Measurements from ENCODE around the gene HELQ.
"Not testable (repeated sequence)": the region's sequence is repeated elsewhere in the genome, so short reads cannot be mapped to it uniquely, and the experiment has no call there.

Gene HELQ

GRCh38 chr4:83455281-83456183 is at the start of gene HELQ, which contains the start of gene MRPS18C:
HELQ (minus strand) TSS chr4:83455823; CDS start chr4:83455693, 130 bp downstream.
MRPS18C (plus strand) TSS chr4:83456058; CDS start chr4:83456078, 20 bp downstream.
- in situ Hi-C loops (cut with MboI; ENCODE audit: low sequenced_read_pairs): no loop called here

GRCh38 chr4:83504996-83505395 is 49.4 kb upstream of the HELQ start:
- in situ Hi-C loops (cut with MboI; ENCODE audit: low sequenced_read_pairs): no loop called here

- in situ Hi-C loops (cut with MboI; ENCODE audit: low sequenced_read_pairs): no loop called here
Observed at GRCh38 chr4:83504503-83504902, 48.9 kb upstream of the HELQ start.

- in situ Hi-C loops (cut with MboI; ENCODE audit: low sequenced_read_pairs): no loop called here
Observed at GRCh38 chr4:83503974-83504373, 48.4 kb upstream of the HELQ start.

GRCh38 chr4:83501671-83502070 is 46.0 kb upstream of the HELQ start:
- in situ Hi-C loops (cut with MboI; ENCODE audit: low sequenced_read_pairs): not testable (repeated sequence)

- in situ Hi-C loops (cut with MboI; ENCODE audit: low sequenced_read_pairs): no loop called here
Observed at GRCh38 chr4:83498187-83498586, 42.6 kb upstream of the HELQ start.

GRCh38 chr4:83496085-83496917 is 40.7 kb upstream of the HELQ start:
- in situ Hi-C loops (cut with MboI; ENCODE audit: low sequenced_read_pairs): not testable (repeated sequence)

- in situ Hi-C loops (cut with MboI; ENCODE audit: low sequenced_read_pairs): no loop called here
Observed at GRCh38 chr4:83490876-83491450, 35.3 kb upstream of the HELQ start.

- in situ Hi-C loops (cut with MboI; ENCODE audit: low sequenced_read_pairs): no loop called here
Observed at GRCh38 chr4:83489711-83490326, 34.2 kb upstream of the HELQ start.

GRCh38 chr4:83486457-83487129 is 31.0 kb upstream of the HELQ start:
- in situ Hi-C loops (cut with MboI; ENCODE audit: low sequenced_read_pairs): no loop called here

- in situ Hi-C loops (cut with MboI; ENCODE audit: low sequenced_read_pairs): no loop called here
Observed at GRCh38 chr4:83484500-83485461, 29.2 kb upstream of the HELQ start, which contains the start of gene ABRAXAS1. ABRAXAS1 (minus strand) TSS chr4:83485100; CDS start chr4:83485072, 28 bp downstream.

- in situ Hi-C loops (cut with MboI; ENCODE audit: low sequenced_read_pairs): no loop called here
Observed at GRCh38 chr4:83473966-83474365, 18.3 kb upstream of the HELQ start.

GRCh38 chr4:83473423-83473822 is 17.8 kb upstream of the HELQ start:
- in situ Hi-C loops (cut with MboI; ENCODE audit: low sequenced_read_pairs): no loop called here

- in situ Hi-C loops (cut with MboI; ENCODE audit: low sequenced_read_pairs): no loop called here
Observed at GRCh38 chr4:83456184-83456501, 520 bp upstream of the HELQ start.

GRCh38 chr4:83454686-83455085 is 937 bp downstream of the HELQ start:
- in situ Hi-C loops (cut with MboI; ENCODE audit: low sequenced_read_pairs): no loop called here

GRCh38 chr4:83449009-83449408 is 6.6 kb downstream of the HELQ start:
- in situ Hi-C loops (cut with MboI; ENCODE audit: low sequenced_read_pairs): no loop called here

- in situ Hi-C loops (cut with MboI; ENCODE audit: low sequenced_read_pairs): no loop called here
Observed at GRCh38 chr4:83440899-83441298, 14.7 kb downstream of the HELQ start.

- in situ Hi-C loops (cut with MboI; ENCODE audit: low sequenced_read_pairs): no loop called here
Observed at GRCh38 chr4:83440148-83440814, 15.3 kb downstream of the HELQ start.

- in situ Hi-C loops (cut with MboI; ENCODE audit: low sequenced_read_pairs): no loop called here
Observed at GRCh38 chr4:83438719-83439118, 16.9 kb downstream of the HELQ start.
